Measurements from ENCODE around the gene DISC1.

The DISC1 gene

GRCh38 chr1:231719485-231720183, 93.0 kb downstream of the DISC1 start:
- DNase-seq (ENCODE audit: low read depth) = no peak
- H3K4me3 ChIP-seq (ENCODE audit: low read depth, low read length) = no peak overlapping the region
- TF ChIP-seq CTCF (IDR thresholded peaks at IDR 0.05; ENCODE audit: control insufficient read depth, extremely low read depth, insufficient read depth) = no peak

GRCh38 chr1:231720652-231721325, 94.2 kb downstream of the DISC1 start:
- no peak for TF ChIP-seq CTCF (IDR thresholded peaks at IDR 0.05; ENCODE audit: control insufficient read depth, extremely low read depth, insufficient read depth)
- H3K4me3 ChIP-seq (ENCODE audit: low read depth, low read length) = no peak overlapping the region
- DNase-seq (ENCODE audit: low read depth) = no peak

- no peak overlapping the region for H3K4me3 ChIP-seq (ENCODE audit: low read depth, low read length)
- no peak for TF ChIP-seq CTCF (IDR thresholded peaks at IDR 0.05; ENCODE audit: control insufficient read depth, extremely low read depth, insufficient read depth)
- no peak for DNase-seq (ENCODE audit: low read depth)
Observed at GRCh38 chr1:231721436-231721835, 94.8 kb downstream of the DISC1 start.

GRCh38 chr1:231722356-231722755, 95.8 kb downstream of the DISC1 start:
- no peak for DNase-seq (ENCODE audit: low read depth)
- no peak overlapping the region for H3K4me3 ChIP-seq (ENCODE audit: low read depth, low read length)
- TF ChIP-seq CTCF (IDR thresholded peaks at IDR 0.05; ENCODE audit: control insufficient read depth, extremely low read depth, insufficient read depth) = no peak

GRCh38 chr1:231723146-231723545, 96.6 kb downstream of the DISC1 start:
- no peak overlapping the region for H3K4me3 ChIP-seq (ENCODE audit: low read depth, low read length)
- no peak for TF ChIP-seq CTCF (IDR thresholded peaks at IDR 0.05; ENCODE audit: control insufficient read depth, extremely low read depth, insufficient read depth)
- DNase-seq (ENCODE audit: low read depth) = no peak

- no peak for TF ChIP-seq CTCF (IDR thresholded peaks at IDR 0.05; ENCODE audit: control insufficient read depth, extremely low read depth, insufficient read depth)
- no peak for DNase-seq (ENCODE audit: low read depth)
- no peak overlapping the region for H3K4me3 ChIP-seq (ENCODE audit: low read depth, low read length)
Observed at GRCh38 chr1:231724041-231724440, 97.5 kb downstream of the DISC1 start.
